Pancreas (tissue), 10 donors: Measurements from ENCODE around the gene PANK1. TPM values are rescaled to one million over a fixed set of nuclear protein-coding genes. Genes with fewer than 3 reads are reported as not detected.

Experiments
- ATAC-seq, 4 donors: fragments of 200-7000 bp; cut with Tn5 transposase; one replicate each; pipeline versions ENCODE4 v1.8.0 to v1.9.1; 2020; ENCODE audit warnings: mild to moderate bottlenecking in 4 of 4, moderate library complexity in 4 of 4
- DNase-seq, 6 donors: peaks; one replicate each; pipeline ENCODE4 v3.0.0-alpha.2; 2020
- FAIRE-seq: peaks from 2 replicates; lab custom pipeline; 2012; peaks lifted over from hg19 to GRCh38; lab: Jason Lieb, UNC
- H3K27ac ChIP-seq, 4 donors: fragments of 200-600 bp; sonication (generic); 1 replicate in 3 of 4; 2 replicates in 1 of 4; pipeline versions ENCODE4 v1.5.0 to v1.8.0; 2020
- H3K27me3 ChIP-seq, 4 donors: fragments of 200-600 bp; one replicate each; pipeline ENCODE4 v1.8.0; 2021
- H3K36me3 ChIP-seq, 3 donors: fragments of 200-600 bp; sonication (generic) in 1 of 3; one replicate each; pipeline versions ENCODE4 v1.5.0 to v1.8.0; 2020 to 2021
- H3K4me1 ChIP-seq, 3 donors: fragments of 200-600 bp; one replicate each; pipeline ENCODE4 v1.8.0; 2021
- H3K4me3 ChIP-seq, 4 donors: fragments of 200-600 bp; sonication (generic) in 2 of 4; one replicate each; pipeline versions ENCODE4 v1.5.0 to v1.8.0; 2020 to 2021
- H3K9me3 ChIP-seq, 4 donors: fragments of 200-600 bp; one replicate each; pipeline ENCODE4 v1.8.0; 2021
- WGBS, 2 donors: extraction: QIAGEN DNeasy Blood & Tissue Kit; methylation state at CpG; one replicate each; pipeline ENCODE4 v1.1.7; 2013; 5-methylcytosine and 5-hydroxymethylcytosine counted together
- intact Hi-C, 3 donors: fragments of 100-400 bp; cut with DNase I; formaldehyde crosslinking; loops; one replicate each; pipeline versions ENCODE4 v1.11.1 to v1.14.2; 2022
- microRNA-seq, 2 donors: library from miRNA; unstranded; fragments of <30 nt; microRNA quantifications; one replicate each; pipeline versions ENCODE4 to v1.1.0, GENCODE V29; 2019 to 2020
- polyA plus RNA-seq, 2 donors: library from polyadenylated mRNA; stranded (reverse); fragments of 200-250 nt; gene quantifications; one replicate each; pipeline ENCODE4 v1.2.3, GENCODE V29; 2013
- total RNA-seq, 6 donors: library from RNA; stranded (reverse); fragmentation: NEBNext Ultra II Directional in 4 of 6; extraction: Animal tissue kit (Norgen Biotek cat#: 25700) in 4 of 6; gene quantifications; one replicate each; pipeline versions ENCODE4 v1.2.1 to v1.2.4, GENCODE V29; 2021 to 2023
- TF ChIP-seq, protein P1 (sequence below), 4 donors: fragments of 200-600 bp; sonication (generic) in 3 of 4; IDR thresholded peaks; one replicate each; pipeline versions ENCODE4 v1.5.0 to v1.8.0; 2021; ENCODE audit warnings: antibody characterized with exemption in 4 of 4
- donor health status: healthy with polysubstance abuse.
- donor health status: DM: no; HTN: no; CAD: no; lungs with moderate emphysema.
- donor health status: DM: no; HTN: no; CAD: no.
- donor health status: control.
- donor health status: control.
- donor health status: Bipolar disorder and iron deficiency.
- donor health status: DM: yes; HTN: yes; CAD: no.
- donor health status: DM: no; HTN: no; CAD: no.
- donor health status: DM: no; HTN: no; CAD: no.
- donor health status: DM: yes; HTN: yes; CAD: no.

The PANK1 gene
- total and polyA plus RNA-seq, 8 donors: 0.46 to 3.5 (median 2.3) TPM

- 2% methylated on average over 66 to 87 of the region's 87 CpGs for WGBS, 2 donors
- peak; percentile 43 to 84 (median 56) for DNase-seq
- Histone ChIP-seq H3K9me3 (no peaks in the 10 kb centered on the region), H3K4me1 (no peaks in the 10 kb centered on the region), H3K36me3 (no peaks in the 10 kb centered on the region), H3K27ac (peak within 1 kb of the TSS in 3 of 4 donors; percentile 63 to 87 (median 80)), H3K4me3 (peak within 1 kb of the TSS; percentile 35 to 62 (median 40)), H3K27me3 (no peaks in the 10 kb centered on the region)
- intact Hi-C loops: loop anchor here in 1 of 3 donors (10.0 kb wide), 1 partner anchor 61 kb away; no protein-coding TSS in a partner anchor
- TF ChIP-seq, protein P1, sequence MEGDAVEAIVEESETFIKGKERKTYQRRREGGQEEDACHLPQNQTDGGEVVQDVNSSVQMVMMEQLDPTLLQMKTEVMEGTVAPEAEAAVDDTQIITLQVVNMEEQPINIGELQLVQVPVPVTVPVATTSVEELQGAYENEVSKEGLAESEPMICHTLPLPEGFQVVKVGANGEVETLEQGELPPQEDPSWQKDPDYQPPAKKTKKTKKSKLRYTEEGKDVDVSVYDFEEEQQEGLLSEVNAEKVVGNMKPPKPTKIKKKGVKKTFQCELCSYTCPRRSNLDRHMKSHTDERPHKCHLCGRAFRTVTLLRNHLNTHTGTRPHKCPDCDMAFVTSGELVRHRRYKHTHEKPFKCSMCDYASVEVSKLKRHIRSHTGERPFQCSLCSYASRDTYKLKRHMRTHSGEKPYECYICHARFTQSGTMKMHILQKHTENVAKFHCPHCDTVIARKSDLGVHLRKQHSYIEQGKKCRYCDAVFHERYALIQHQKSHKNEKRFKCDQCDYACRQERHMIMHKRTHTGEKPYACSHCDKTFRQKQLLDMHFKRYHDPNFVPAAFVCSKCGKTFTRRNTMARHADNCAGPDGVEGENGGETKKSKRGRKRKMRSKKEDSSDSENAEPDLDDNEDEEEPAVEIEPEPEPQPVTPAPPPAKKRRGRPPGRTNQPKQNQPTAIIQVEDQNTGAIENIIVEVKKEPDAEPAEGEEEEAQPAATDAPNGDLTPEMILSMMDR (IDR thresholded peaks at IDR 0.05): peak in 1 of 4 donors; percentile 21
- no peak for FAIRE-seq
- peak; percentile 69 to 79 (median 70) for ATAC-seq
Measured at GRCh38 chr10:89535171-89536012, 109.7 kb downstream of the PANK1 start, which contains the start of gene SLC16A12. SLC16A12 (minus strand) TSS chr10:89535594; CDS start chr10:89462578, 73,016 bp downstream.

- H3K27ac ChIP-seq: peak overlapping the region in 3 of 4 donors; percentile 63 to 87 (median 80)
- WGBS, 2 donors: 5 to 9% methylated on average over 8 of the region's 8 CpGs
- no peaks in the 10 kb centered on the region for H3K9me3 ChIP-seq
- H3K36me3 ChIP-seq: no peaks in the 10 kb centered on the region
- DNase-seq: no peak
- intact Hi-C loops: loop anchor here in 1 of 3 donors (10.0 kb wide), 1 partner anchor 60 kb away; no protein-coding TSS in a partner anchor
- no peaks in the 10 kb centered on the region for H3K4me1 ChIP-seq
- no peaks in the 10 kb centered on the region for H3K27me3 ChIP-seq
- TF ChIP-seq, protein P1 (IDR thresholded peaks at IDR 0.05): no peak
- no peak for FAIRE-seq
- no peak for ATAC-seq
- H3K4me3 ChIP-seq: peak overlapping the region; percentile 35 to 62 (median 40)
Measured at GRCh38 chr10:89534826-89535166, 110.2 kb downstream of the PANK1 start.

Small RNA genes lying within 50 kb of the gene (microRNA-seq; reads per million reads assigned to microRNA genes)
- gene MIR107: 95.4 to 483 reads per million in 2 donors

Other genes with a start within 250 kb of the PANK1 start
- 1 to 10 TPM; 3.7 to 8.1 (median 4.2) TPM for gene IFIT5, start 230.7 kb downstream of the PANK1 start, total RNA-seq
- gene IFIT5, start 230.7 kb downstream of the PANK1 start, polyA plus RNA-seq: 1 to 10 TPM; 2.9 to 6.1 TPM
- gene SLC16A12, start 109.6 kb downstream of the PANK1 start, total RNA-seq: 10 to 100 TPM; 12.8 to 38.2 (median 28.4) TPM
- gene SLC16A12, start 109.6 kb downstream of the PANK1 start, polyA plus RNA-seq: 10 to 100 TPM in 1 of 2 donors, 1 to 10 TPM in 1; 6.0 to 18.8 TPM
- 1 to 10 TPM in 5 of 6 donors, under 1 TPM in 1; 0.60 to 2.5 (median 1.8) TPM for gene KIF20B, start 56.3 kb upstream of the PANK1 start, total RNA-seq
- under 1 TPM; 0.34 to 0.99 TPM for gene KIF20B, start 56.3 kb upstream of the PANK1 start, polyA plus RNA-seq